Measurements from ENCODE around the gene CCDC88A. TPM values are rescaled to one million over a fixed set of nuclear protein-coding genes. Genes with fewer than 3 reads are reported as not detected.

CCDC88A gene
- total and polyA plus RNA-seq, 2 experiments from 2014 or later: 144 to 169 TPM

DNA sequence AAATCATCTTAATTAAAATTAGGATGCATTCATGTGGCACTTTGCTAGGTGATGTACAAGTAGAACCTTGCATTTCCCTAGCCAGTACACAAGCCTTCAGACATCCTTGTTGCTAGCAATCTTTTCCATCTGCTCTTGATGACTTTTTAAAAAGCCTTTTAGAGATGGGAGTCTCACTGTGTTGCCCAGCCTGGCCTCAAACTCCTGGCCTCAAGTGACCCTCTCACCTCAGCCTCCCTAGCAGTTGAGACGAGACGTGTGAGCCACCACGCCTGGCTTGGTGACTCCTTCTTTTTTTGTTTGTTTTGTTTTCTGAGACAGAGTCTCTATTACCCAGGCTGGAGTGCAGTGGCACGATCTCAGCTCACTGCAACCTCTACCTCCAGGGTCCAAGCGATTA is 1.7 kb upstream of the CCDC88A start (continued):
- no peak for TF ChIP-seq ZNF462 (CRISPR knock-in tag; IDR thresholded peaks at IDR 0.05)
- no peak for TF ChIP-seq ZNF114 (CRISPR knock-in tag; IDR thresholded peaks at IDR 0.05)

DNA sequence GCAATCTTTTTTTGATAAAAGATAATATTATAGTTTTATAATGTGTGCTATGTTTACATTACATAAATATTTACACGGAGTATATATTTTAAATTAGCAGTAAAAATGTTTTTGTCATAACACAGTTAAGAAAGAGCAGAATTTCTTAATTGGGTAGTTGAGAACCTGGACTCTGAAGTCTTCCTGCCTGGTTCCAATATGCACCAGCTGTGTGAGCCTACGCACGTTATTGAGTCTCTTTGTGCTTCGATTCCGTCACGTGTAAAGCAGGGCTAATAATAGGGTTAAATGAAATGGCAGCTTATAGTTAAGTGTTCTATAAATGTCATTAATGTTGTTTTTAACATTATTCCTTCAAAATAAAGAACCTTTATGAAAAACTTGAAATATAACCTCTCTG is 1.2 kb upstream of the CCDC88A start:
- H3K9me3 Mint-ChIP-seq: no peaks in the 10 kb centered on the region
- Histone ChIP-seq H3K4me1 (ENCODE audit: insufficient read depth) (peaks cover 14% of the 10 kb centered on the region), H3K36me3 (ENCODE audit: insufficient read depth) (no peaks in the 10 kb centered on the region), H2AFZ (peak overlapping the region; percentile 90), H3K27ac (ENCODE audit: low read depth) (no peak overlapping the region), H3K4me3 (no peak overlapping the region; the same call in 1 of the 2 replicates), H4K20me1 (replicated peaks; ENCODE audit: insufficient read depth) (no peaks in the 10 kb centered on the region), H3K27me3 (ENCODE audit: insufficient read depth) (no peaks in the 10 kb centered on the region), H3K9me2 (ENCODE audit: insufficient read depth) (no peaks in the 10 kb centered on the region), H3K4me2 (no peak overlapping the region), H3K79me2 (replicated peaks; ENCODE audit: insufficient read depth) (peaks cover 31% of the 10 kb centered on the region), H3F3A (replicated peaks; ENCODE audit: low read depth) (no peaks in the 10 kb centered on the region)
- ATAC-seq (no peak), DNase-seq (ENCODE audit: low spot score) (no peak)
- no peaks in the 10 kb centered on the region; the same call in 2 of the 3 replicates for H3K36me3 Mint-ChIP-seq (ENCODE audit: low read depth)
- H3K27ac Mint-ChIP-seq: no peak overlapping the region
- peak overlapping the region; percentile 90; the same call in 1 of the 3 replicates for H3K4me3 Mint-ChIP-seq
- H3K4me1 Mint-ChIP-seq: peaks cover 16% of the 10 kb centered on the region
- peaks cover 4% of the 10 kb centered on the region for H3K27me3 Mint-ChIP-seq (ENCODE audit: insufficient read depth, low read depth, poor library complexity)
- TF ChIP-seq ZNF331 (CRISPR knock-in tag; IDR thresholded peaks at IDR 0.05; ENCODE audit: low read depth) (no peak), CREB1 (CRISPR knock-in tag; IDR thresholded peaks at IDR 0.05; ENCODE audit: low read depth) (no peak), NANOG (IDR thresholded peaks at IDR 0.05; ENCODE audit: borderline replicate concordance) (no peak), CTCF (conservative IDR thresholded peaks at IDR 0.05; ENCODE audit: low read depth in 2 of 2) (no peak)
